IMR-90 (cell line): ENCODE results near the gene DSCAML1. TPM values are rescaled to one million over a fixed set of nuclear protein-coding genes. Genes with fewer than 3 reads are reported as not detected.

ENCODE experiments used
- ATAC-seq: fragments of 200-7000 bp; cut with Tn5 transposase; 2 replicates; pipeline ENCODE4 v1.9.1; 2020; ENCODE audit warnings: low read depth, mild to moderate bottlenecking, moderate library complexity
- BruUV-seq: library from RNA; stranded (reverse); fragments of 400-500 nt; replicated peaks from 2 replicates; lab custom pipeline; 2021; lab: Mats Ljungman, UMichigan
- CTCF ChIA-PET: fragments of 300-600 bp; formaldehyde crosslinking; extraction: SDS; loops from one replicate; lab custom pipeline; 2021; ENCODE audit warnings: antibody characterized with exemption; lab: Yijun Ruan, JAX
- POLR2A ChIA-PET: fragments of 300-600 bp; sonication (Branson Sonifier 250); formaldehyde crosslinking; loops from one replicate; lab custom pipeline; 2022; ENCODE audit warnings: antibody characterized with exemption; ENCODE audit not compliant: unreplicated experiment; lab: Charles Lee
- DNase-seq: peaks from one replicate; pipeline ENCODE4 v3.0.0; 2013
- H2AFZ ChIP-seq: replicated peaks from 2 replicates; pipeline ENCODE3; 2013; ENCODE audit warnings: low read length, mild to moderate bottlenecking; ENCODE audit not compliant: poor library complexity
- H2AK5ac ChIP-seq: 2 replicates; pipeline ENCODE4 v1.6.1; 2013; ENCODE audit warnings: low read depth, low read length, inconsistent platforms
- H2AK9ac ChIP-seq: replicated peaks from 2 replicates; pipeline ENCODE3; 2013; ENCODE audit warnings: mild to moderate bottlenecking, low read depth, low read length, moderate library complexity; ENCODE audit not compliant: poor library complexity
- H2BK120ac ChIP-seq: 2 replicates; pipeline ENCODE4 v1.6.1; 2013; ENCODE audit warnings: low read depth, low read length, inconsistent platforms
- H2BK15ac ChIP-seq: 3 replicates; pipeline ENCODE4 v1.6.1; 2013; ENCODE audit warnings: low read depth, low read length, inconsistent platforms
- H2BK20ac ChIP-seq: 2 replicates; pipeline ENCODE4 v1.6.1; 2013; ENCODE audit warnings: low read depth, mild to moderate bottlenecking, inconsistent platforms, low read length, moderate library complexity
- H2BK5ac ChIP-seq: 2 replicates; pipeline ENCODE4 v1.6.1; 2013; ENCODE audit warnings: mild to moderate bottlenecking, low read depth, low read length, inconsistent platforms; ENCODE audit not compliant: poor library complexity, severe bottlenecking
- H3K14ac ChIP-seq: replicated peaks from 2 replicates; pipeline ENCODE4 v1.6.1; 2013; ENCODE audit warnings: low read depth, low read length, inconsistent platforms
- H3K18ac ChIP-seq: 2 replicates; pipeline ENCODE4 v1.6.1; 2013; ENCODE audit warnings: low read depth, low read length, control low read depth
- H3K23ac ChIP-seq: 2 replicates; pipeline ENCODE4 v1.6.1; 2013; ENCODE audit warnings: low read depth, low read length, inconsistent platforms
- H3K27ac ChIP-seq: 2 replicates; pipeline ENCODE4 v1.5.1; 2013; ENCODE audit warnings: mild to moderate bottlenecking, control low read depth, low read length; ENCODE audit not compliant: insufficient read depth
- H3K27me3 ChIP-seq: 2 replicates; pipeline ENCODE4 v1.6.1; 2013; ENCODE audit warnings: low read length; ENCODE audit not compliant: control insufficient read depth, insufficient read depth
- H3K36me3 ChIP-seq: 2 replicates; pipeline ENCODE4 v1.6.1; 2013; ENCODE audit warnings: low read length, mixed read lengths; ENCODE audit not compliant: control insufficient read depth, insufficient read depth
- H3K4ac ChIP-seq: 2 replicates; pipeline ENCODE4 v1.6.1; 2013; ENCODE audit warnings: low read depth, low read length, inconsistent platforms
- H3K4me1 ChIP-seq: 2 replicates; pipeline ENCODE4 v1.6.1; 2013; ENCODE audit warnings: low read length, mixed read lengths; ENCODE audit not compliant: control insufficient read depth, insufficient read depth
- H3K4me2 ChIP-seq: 2 replicates; pipeline ENCODE4 v1.6.1; 2013; ENCODE audit warnings: low read depth, mild to moderate bottlenecking, control low read depth, low read length, moderate library complexity
- H3K4me3 ChIP-seq: 2 replicates; pipeline ENCODE4 v1.5.1; 2013; ENCODE audit warnings: low read depth, mild to moderate bottlenecking, control low read depth, low read length, moderate library complexity; ENCODE audit not compliant: insufficient read depth
- H3K56ac ChIP-seq: 2 replicates; pipeline ENCODE4 v1.6.1; 2013; ENCODE audit warnings: low read length, inconsistent platforms; ENCODE audit not compliant: insufficient read depth; ENCODE audit errors: extremely low read depth
- H3K79me1 ChIP-seq, 2 experiments: 2 replicates each; pipeline ENCODE4 v1.6.1; 2013; ENCODE audit warnings: low read length in 2 of 2, inconsistent platforms in 1 of 2, low read depth in 1 of 2
- H3K9ac ChIP-seq: 2 replicates; pipeline ENCODE4 v1.6.1; 2013; ENCODE audit warnings: low read depth, low read length, control low read depth
- H3K9me1 ChIP-seq: 2 replicates; pipeline ENCODE4 v1.6.1; 2013; ENCODE audit warnings: low read length, inconsistent platforms; ENCODE audit not compliant: insufficient read depth
- H3K9me3 ChIP-seq: 2 replicates; pipeline ENCODE4 v1.6.1; 2013; ENCODE audit warnings: low read length; ENCODE audit not compliant: control insufficient read depth, insufficient read depth
- H4K20me1 ChIP-seq: 2 replicates; pipeline ENCODE4 v1.6.1; 2013; ENCODE audit warnings: low read length, inconsistent platforms; ENCODE audit not compliant: insufficient read depth
- H4K5ac ChIP-seq: 2 replicates; pipeline ENCODE4 v1.6.1; 2013; ENCODE audit warnings: mild to moderate bottlenecking, low read depth, low read length, control low read depth
- H4K8ac ChIP-seq, 2 experiments: 2 replicates each; pipeline ENCODE4 v1.6.1; 2013; ENCODE audit warnings: low read depth in 2 of 2, low read length in 2 of 2, control low read depth in 1 of 2, inconsistent platforms in 1 of 2
- H4K91ac ChIP-seq: 2 replicates; pipeline ENCODE4 v1.6.1; 2013; ENCODE audit warnings: low read depth, low read length, inconsistent platforms; ENCODE audit not compliant: insufficient read depth
- BHLHE40 ChIP-seq: fragments of 150-350 bp; IDR thresholded peaks from 2 replicates; pipeline ENCODE4 v1.6.1; 2016; ENCODE audit warnings: mild to moderate bottlenecking, low read depth, low read length
- CEBPB ChIP-seq: IDR thresholded peaks from 2 replicates; pipeline ENCODE4 v1.6.1; 2012; ENCODE audit warnings: low read depth, low read length, improper control_type of control experiment
- CHD1 ChIP-seq: IDR thresholded peaks from 2 replicates; pipeline ENCODE4 v1.6.1; 2012; ENCODE audit warnings: low read depth, low read length, improper control_type of control experiment
- CTCF ChIP-seq: conservative IDR thresholded peaks from 2 replicates; pipeline ENCODE4 v1.5.1; 2012; ENCODE audit warnings: mild to moderate bottlenecking, low read depth, low read length, improper control_type of control experiment
- FOS ChIP-seq: fragments of 150-350 bp; IDR thresholded peaks from 2 replicates; pipeline ENCODE4 v1.6.1; 2016; ENCODE audit warnings: low read depth, low read length
- MAFK ChIP-seq: IDR thresholded peaks from 2 replicates; pipeline ENCODE4 v1.6.1; 2012; ENCODE audit warnings: low read depth, low read length, improper control_type of control experiment
- MAZ ChIP-seq: IDR thresholded peaks from 2 replicates; pipeline ENCODE4 v1.6.1; 2012; ENCODE audit warnings: low read depth, mild to moderate bottlenecking, low read length, improper control_type of control experiment, moderate library complexity, borderline replicate concordance
- MXI1 ChIP-seq: IDR thresholded peaks from 2 replicates; pipeline ENCODE4 v1.6.1; 2012; ENCODE audit warnings: low read depth, mild to moderate bottlenecking, low read length, moderate library complexity, borderline replicate concordance
- NFE2L2 ChIP-seq: fragments of 150-350 bp; IDR thresholded peaks from 2 replicates; pipeline ENCODE4 v1.6.1; 2016; ENCODE audit warnings: low read depth, mild to moderate bottlenecking, low read length
- POLR2A ChIP-seq: IDR thresholded peaks from 2 replicates; pipeline ENCODE4 v1.6.1; 2012; ENCODE audit warnings: mild to moderate bottlenecking, low read depth, low read length
- RAD21 ChIP-seq: IDR thresholded peaks from 2 replicates; pipeline ENCODE4 v1.6.1; 2012; ENCODE audit warnings: low read length, improper control_type of control experiment
- RCOR1 ChIP-seq: IDR thresholded peaks from 2 replicates; pipeline ENCODE4 v1.6.1; 2012; ENCODE audit warnings: mild to moderate bottlenecking, low read length, improper control_type of control experiment; ENCODE audit not compliant: insufficient replicate concordance
- RFX5 ChIP-seq: IDR thresholded peaks from 2 replicates; pipeline ENCODE4 v1.8.0; 2012; ENCODE audit warnings: low read depth, mild to moderate bottlenecking, low read length, moderate library complexity
- SMC3 ChIP-seq: fragments of 150-350 bp; IDR thresholded peaks from 2 replicates; pipeline ENCODE4 v1.6.1; 2016; ENCODE audit warnings: low read depth, mild to moderate bottlenecking, antibody characterized with exemption, low read length, moderate library complexity
- WGBS, 2 experiments: methylation state at CpG; one replicate each; pipeline versions ENCODE4 v1.1.5 to v1.1.7; 2013; ENCODE audit warnings: missing lambda C conversion rate in 2 of 2; ENCODE audit not compliant: insufficient read length in 1 of 2; ENCODE audit errors: extremely low coverage in 2 of 2; 5-methylcytosine and 5-hydroxymethylcytosine counted together
- dilution Hi-C: fragments of 300-500 bp; cut with HindIII; formaldehyde crosslinking; loops from one replicate; pipeline ENCODE4 v1.14.3; 2018; ENCODE audit warnings: low sequenced_read_pairs; ENCODE audit not compliant: unreplicated experiment
- in situ Hi-C: fragments of 300-500 bp; cut with MboI; formaldehyde crosslinking; loops from 3 replicates; pipeline ENCODE4 v1.14.3; 2019; ENCODE audit warnings: low sequenced_read_pairs, inconsistent platforms, mixed read lengths
- intact Hi-C: fragments of 100-400 bp; cut with micrococcal nuclease; formaldehyde crosslinking; loops from 2 replicates; pipeline ENCODE4 v1.10.0; 2022
- polyA plus RNA-seq, 3 experiments: library from polyadenylated mRNA; depleted of rRNA; stranded (reverse); fragments of >200 nt; gene quantifications; 2 replicates each; pipeline ENCODE4 v1.2.3, GENCODE V29; 2012; ENCODE audit warnings: low replicate concordance in 1 of 3
- total RNA-seq: library from RNA; depleted of rRNA; stranded (reverse); fragments of >200 nt; gene quantifications from 2 replicates; pipeline ENCODE4 v1.2.3, GENCODE V29; 2012
- TF ChIP-seq, protein P1 (sequence below): fragments of 150-350 bp; IDR thresholded peaks from 2 replicates; pipeline ENCODE4 v1.6.1; 2016; ENCODE audit warnings: low read depth, mild to moderate bottlenecking, low read length, moderate library complexity, borderline replicate concordance
- TF ChIP-seq, protein P2 (sequence below): fragments of 150-350 bp; IDR thresholded peaks from 2 replicates; pipeline ENCODE4 v1.6.1; 2017; ENCODE audit warnings: mild to moderate bottlenecking, antibody characterized with exemption, low read length, low read depth

The DSCAML1 gene
- total and polyA plus RNA-seq, 2 of the 4 experiments (the other 2 are of a cell fraction): not detected

DNA sequence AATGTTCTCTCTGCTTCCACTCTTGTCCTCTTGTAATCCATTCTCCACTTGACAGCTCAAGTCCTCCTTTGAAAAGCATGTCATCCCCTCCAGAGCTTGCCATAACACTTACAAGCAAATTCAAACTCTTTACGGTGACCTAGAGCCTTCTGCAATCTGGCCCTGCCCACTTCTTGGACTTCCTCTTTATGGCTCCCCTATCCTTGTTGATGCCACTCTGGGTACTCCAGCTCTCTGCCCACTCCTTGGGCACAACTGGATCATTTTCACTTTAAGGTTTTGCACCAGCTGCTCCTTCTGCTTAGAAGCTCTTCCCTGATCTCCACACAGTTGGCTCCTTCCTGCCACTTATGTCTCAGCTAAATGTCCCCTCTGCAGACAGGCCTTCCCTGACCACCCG lies 217.9 kb downstream of the DSCAML1 start:
- Histone ChIP-seq H2BK120ac (no peak overlapping the region), H4K91ac (no peak overlapping the region), H3K27ac (no peak overlapping the region), H3K4me1 (no peaks in the 10 kb centered on the region), H2BK15ac (no peak overlapping the region), H3K36me3 (no peaks in the 10 kb centered on the region), H3K4me2 (no peak overlapping the region), H2BK5ac (no peak overlapping the region), H3K14ac (no peak overlapping the region), H4K20me1 (no peaks in the 10 kb centered on the region), H3K9ac (no peak overlapping the region), H3K9me1 (no peaks in the 10 kb centered on the region), H3K23ac (no peak overlapping the region), H2AK9ac (no peak overlapping the region), H3K56ac (no peak overlapping the region), H3K18ac (no peak overlapping the region), H3K4me3 (no peak overlapping the region), H2BK20ac (no peak overlapping the region), H3K27me3 (peaks cover 4% of the 10 kb centered on the region), H4K8ac (no peak overlapping the region), H2AFZ (no peak overlapping the region), H3K9me3 (no peaks in the 10 kb centered on the region), H3K79me1 (no peaks in the 10 kb centered on the region), H4K5ac (no peak overlapping the region), H2AK5ac (no peak overlapping the region), H3K4ac (no peak overlapping the region)
- 80% methylated on average over 1 of the region's 2 CpGs; no CpG with 5 or more reads in 1 of the 2 experiments for WGBS, 2 experiments
- CTCF ChIA-PET: interaction anchor here (0.6 kb wide), 1 partner anchor 42 kb away, joined by 3 read pairs; no protein-coding TSS in a partner anchor
- TF ChIP-seq POLR2A: no peak
- TF ChIP-seq, protein P1, sequence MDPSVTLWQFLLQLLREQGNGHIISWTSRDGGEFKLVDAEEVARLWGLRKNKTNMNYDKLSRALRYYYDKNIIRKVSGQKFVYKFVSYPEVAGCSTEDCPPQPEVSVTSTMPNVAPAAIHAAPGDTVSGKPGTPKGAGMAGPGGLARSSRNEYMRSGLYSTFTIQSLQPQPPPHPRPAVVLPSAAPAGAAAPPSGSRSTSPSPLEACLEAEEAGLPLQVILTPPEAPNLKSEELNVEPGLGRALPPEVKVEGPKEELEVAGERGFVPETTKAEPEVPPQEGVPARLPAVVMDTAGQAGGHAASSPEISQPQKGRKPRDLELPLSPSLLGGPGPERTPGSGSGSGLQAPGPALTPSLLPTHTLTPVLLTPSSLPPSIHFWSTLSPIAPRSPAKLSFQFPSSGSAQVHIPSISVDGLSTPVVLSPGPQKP: no peak
- TF ChIP-seq SMC3: no peak
- TF ChIP-seq BHLHE40: no peak
- TF ChIP-seq MAZ: no peak
- no peak for TF ChIP-seq RAD21
- no peak for TF ChIP-seq RCOR1
- no peak for TF ChIP-seq FOS
- no peak for TF ChIP-seq RFX5
- TF ChIP-seq CHD1: no peak
- TF ChIP-seq MXI1: no peak
- TF ChIP-seq NFE2L2: no peak
- TF ChIP-seq, protein P2, sequence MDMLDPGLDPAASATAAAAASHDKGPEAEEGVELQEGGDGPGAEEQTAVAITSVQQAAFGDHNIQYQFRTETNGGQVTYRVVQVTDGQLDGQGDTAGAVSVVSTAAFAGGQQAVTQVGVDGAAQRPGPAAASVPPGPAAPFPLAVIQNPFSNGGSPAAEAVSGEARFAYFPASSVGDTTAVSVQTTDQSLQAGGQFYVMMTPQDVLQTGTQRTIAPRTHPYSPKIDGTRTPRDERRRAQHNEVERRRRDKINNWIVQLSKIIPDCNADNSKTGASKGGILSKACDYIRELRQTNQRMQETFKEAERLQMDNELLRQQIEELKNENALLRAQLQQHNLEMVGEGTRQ: no peak
- TF ChIP-seq CTCF: no peak
- no peak for TF ChIP-seq CEBPB
- no peak for TF ChIP-seq MAFK
- dilution Hi-C loops (no loop called here), intact Hi-C loops (no loop called here), in situ Hi-C loops (no loop called here)
- DNase-seq (no peak), ATAC-seq (no peak)
- POLR2A ChIA-PET: no interaction called here
- no TSS peak for BruUV-seq
